Activated CD4-positive, alpha-beta T cell treated with anti-CD3 and anti-CD28 coated beads, Interleukin-2, amount 10 ng/mL, durations not matched to agents 7 days and 5 days (primary cell): ENCODE results near the gene SLC25A45. TPM values are rescaled to one million over a fixed set of nuclear protein-coding genes. Genes with fewer than 3 reads are reported as not detected.

Source experiments
- CTCF ChIA-PET: fragments of 350-600 bp; sonication (Branson Sonifier 250); formaldehyde crosslinking; loops from one replicate; lab custom pipeline; 2021; ENCODE audit warnings: antibody characterized with exemption; lab: Charles Lee
- POLR2A ChIA-PET: fragments of 350-600 bp; sonication (Branson Sonifier 250); formaldehyde crosslinking; loops from one replicate; lab custom pipeline; 2021; ENCODE audit warnings: antibody characterized with exemption; lab: Charles Lee
- DNase-seq: peaks from one replicate; pipeline ENCODE4 v3.0.0-alpha.2; 2020
- H3K27ac Mint-ChIP-seq: one replicate; pipeline ENCODE4 v1.8.0; 2021; ENCODE audit warnings: mild to moderate bottlenecking, moderate library complexity, mixed read lengths
- H3K27me3 Mint-ChIP-seq: one replicate; pipeline ENCODE4 v1.8.0; 2021; ENCODE audit warnings: mixed read lengths
- H3K36me3 Mint-ChIP-seq: one replicate; pipeline ENCODE4 v1.8.0; 2021; ENCODE audit warnings: low read depth, mixed read lengths
- H3K4me1 Mint-ChIP-seq: one replicate; pipeline ENCODE4 v1.8.0; 2021; ENCODE audit warnings: mixed read lengths
- H3K4me3 Mint-ChIP-seq: one replicate; pipeline ENCODE4 v1.8.0; 2021; ENCODE audit warnings: mild to moderate bottlenecking, moderate library complexity, mixed read lengths
- H3K9me3 Mint-ChIP-seq: one replicate; pipeline ENCODE4 v1.8.0; 2021; ENCODE audit warnings: mixed read lengths
- total RNA-seq, 2 experiments: library from RNA; stranded (reverse); gene quantifications; one replicate each; pipeline ENCODE4 v1.2.3, GENCODE V29; 2021

SLC25A45 gene
- total RNA-seq, result 10 to 100 TPM; 40.9 TPM

GRCh38 chr11:65382033-65382803 lies at the start of gene SLC25A45:
Gene SLC25A45, minus strand, starts transcription at chr11:65382646. Its CDS starts 695 bp downstream, at chr11:65381951.
- Mint-ChIP-seq H3K4me1 (peaks cover 56% of the 10 kb centered on the region), H3K27ac (peak within 1 kb of the TSS; percentile 98), H3K36me3 (peaks cover 4% of the 10 kb centered on the region), H3K27me3 (no peaks in the 10 kb centered on the region), H3K4me3 (peak within 1 kb of the TSS; percentile 79), H3K9me3 (no peaks in the 10 kb centered on the region)
- POLR2A ChIA-PET, result interaction anchor here (0.7 to 1.4 kb wide), 3 partner anchors 43 to 117 kb away, joined by 3 to 6 read pairs (median 3); partner anchors contain the start of gene MALAT1
- peak; percentile 90 for DNase-seq
- CTCF ChIA-PET, result interaction anchor here (0.6 to 3.1 kb wide), 7 partner anchors 11 to 125 kb away, joined by 3 to 14 read pairs (median 4); partner anchors contain the start of gene MALAT1

- no peaks in the 10 kb centered on the region for H3K27me3 Mint-ChIP-seq
- DNase-seq, result no peak
- H3K4me1 Mint-ChIP-seq, result peaks cover 92% of the 10 kb centered on the region
- POLR2A ChIA-PET, result no interaction called here
- peaks cover 70% of the 10 kb centered on the region for H3K36me3 Mint-ChIP-seq
- H3K9me3 Mint-ChIP-seq, result no peaks in the 10 kb centered on the region
- peak overlapping the region; percentile 34 for H3K4me3 Mint-ChIP-seq
- CTCF ChIA-PET, result no interaction called here
- H3K27ac Mint-ChIP-seq, result peak overlapping the region; percentile 80
Measured at GRCh38 chr11:65431451-65432099, 49.1 kb upstream of the SLC25A45 start.

- Mint-ChIP-seq H3K4me3 (peak overlapping the region; percentile 91), H3K4me1 (peaks cover 89% of the 10 kb centered on the region), H3K27ac (peak overlapping the region; percentile 97), H3K36me3 (peaks cover 73% of the 10 kb centered on the region), H3K9me3 (no peaks in the 10 kb centered on the region), H3K27me3 (no peaks in the 10 kb centered on the region)
- no peak for DNase-seq
- ChIA-PET CTCF (interaction anchor here (0.8 to 1.2 kb wide), 3 partner anchors 14 to 66 kb away, joined by 3 to 4 read pairs (median 3); no protein-coding TSS in a partner anchor), POLR2A (interaction anchor here (0.7 to 1.7 kb wide), 6 partner anchors 11 to 72 kb away, joined by 3 to 6 read pairs (median 4); partner anchors contain the start of gene MALAT1)
Measured at GRCh38 chr11:65430406-65431217, 48.2 kb upstream of the SLC25A45 start.

GRCh38 chr11:65429724-65430405 lies 47.4 kb upstream of the SLC25A45 start:
- CTCF ChIA-PET, result interaction anchor here (0.8 to 1.2 kb wide), 3 partner anchors 14 to 67 kb away, joined by 3 to 4 read pairs (median 3); no protein-coding TSS in a partner anchor
- no peaks in the 10 kb centered on the region for H3K27me3 Mint-ChIP-seq

GRCh38 chr11:65429068-65429681 lies 46.7 kb upstream of the SLC25A45 start:
- no peak for DNase-seq
- CTCF ChIA-PET, result interaction anchor here (1.0 to 1.2 kb wide), 2 partner anchors 14 to 68 kb away, joined by 3 to 4 read pairs; no protein-coding TSS in a partner anchor
- POLR2A ChIA-PET, result interaction anchor here (0.8 to 14.2 kb wide), 4 partner anchors 9 to 74 kb away, joined by 3 to 781 read pairs (median 4); partner anchors contain the start of gene MALAT1

More at GRCh38 chr11:65429724-65430405, 47.4 kb upstream of the SLC25A45 start:
- Mint-ChIP-seq H3K36me3 (peaks cover 74% of the 10 kb centered on the region), H3K4me1 (peaks cover 81% of the 10 kb centered on the region), H3K9me3 (no peaks in the 10 kb centered on the region), H3K4me3 (peak overlapping the region; percentile 91), H3K27ac (peak overlapping the region; percentile 97)
- peak; percentile 60 for DNase-seq
- POLR2A ChIA-PET, result interaction anchor here (0.7 to 1.7 kb wide), 6 partner anchors 10 to 73 kb away, joined by 3 to 6 read pairs (median 4); partner anchors contain the start of gene MALAT1

GRCh38 chr11:65428578-65429067 lies 46.2 kb upstream of the SLC25A45 start:
- H3K36me3 Mint-ChIP-seq, result peaks cover 77% of the 10 kb centered on the region
- H3K4me1 Mint-ChIP-seq, result peaks cover 71% of the 10 kb centered on the region
- ChIA-PET POLR2A (interaction anchor here (0.8 to 14.2 kb wide), 2 partner anchors 60 to 75 kb away, joined by 3 to 781 read pairs; partner anchors contain the start of gene MALAT1), CTCF (no interaction called here)
- no peaks in the 10 kb centered on the region for H3K9me3 Mint-ChIP-seq
- DNase-seq, result no peak
- H3K27ac Mint-ChIP-seq, result peak overlapping the region; percentile 97
- H3K4me3 Mint-ChIP-seq, result peak overlapping the region; percentile 91
- no peaks in the 10 kb centered on the region for H3K27me3 Mint-ChIP-seq

More at GRCh38 chr11:65429068-65429681, 46.7 kb upstream of the SLC25A45 start:
- Mint-ChIP-seq H3K4me3 (peak overlapping the region; percentile 91), H3K27ac (peak overlapping the region; percentile 97), H3K36me3 (peaks cover 74% of the 10 kb centered on the region), H3K27me3 (no peaks in the 10 kb centered on the region), H3K9me3 (no peaks in the 10 kb centered on the region), H3K4me1 (peaks cover 74% of the 10 kb centered on the region)

GRCh38 chr11:65427691-65428577 lies 45.5 kb upstream of the SLC25A45 start:
- Mint-ChIP-seq H3K4me1 (peaks cover 67% of the 10 kb centered on the region), H3K27me3 (peaks cover under 1% of the 10 kb centered on the region), H3K9me3 (no peaks in the 10 kb centered on the region), H3K27ac (peak overlapping the region; percentile 97), H3K36me3 (peaks cover 82% of the 10 kb centered on the region), H3K4me3 (peak overlapping the region; percentile 91)
- ChIA-PET POLR2A (interaction anchor here (0.7 to 14.2 kb wide), 4 partner anchors 11 to 166 kb away, joined by 3 to 781 read pairs (median 4); partner anchors contain the start of gene MALAT1), CTCF (interaction anchor here (0.6 to 1.8 kb wide), 2 partner anchors 12 to 90 kb away, joined by 3 to 6 read pairs; no protein-coding TSS in a partner anchor)
- DNase-seq, result peak; percentile 51

GRCh38 chr11:65426839-65427690 lies 44.6 kb upstream of the SLC25A45 start:
- Mint-ChIP-seq H3K4me3 (peak overlapping the region; percentile 91), H3K27me3 (peaks cover 5% of the 10 kb centered on the region), H3K4me1 (peaks cover 64% of the 10 kb centered on the region), H3K36me3 (peaks cover 81% of the 10 kb centered on the region), H3K9me3 (no peaks in the 10 kb centered on the region), H3K27ac (peak overlapping the region; percentile 97)
- DNase-seq, result no peak
- CTCF ChIA-PET, result interaction anchor here (1.0 to 1.8 kb wide), 2 partner anchors 11 to 83 kb away, joined by 3 to 6 read pairs; no protein-coding TSS in a partner anchor
- POLR2A ChIA-PET, result interaction anchor here (0.7 to 14.2 kb wide), 4 partner anchors 10 to 165 kb away, joined by 3 to 781 read pairs (median 4); partner anchors contain the start of gene MALAT1
